Skin of body (tissue), 2 donors: ENCODE results near the gene TUBA3E. TPM values are rescaled to one million over a fixed set of nuclear protein-coding genes. Genes with fewer than 3 reads are reported as not detected.
"Not testable (repeated sequence)": the region's sequence is repeated elsewhere in the genome, so short reads cannot be mapped to it uniquely, and the experiment has no call there.

Source experiments
- DNase-seq: peaks from one replicate; lab custom pipeline; 2025; lab: John Stamatoyannopoulos, UW
- total RNA-seq: library from RNA; depleted of rRNA; stranded (reverse); fragments of >200 nt; gene quantifications from one replicate; pipeline ENCODE4 v1.2.3, GENCODE V29; 2014

Gene TUBA3E
- total RNA-seq, result not detected

GRCh38 chr2:130198343-130198742, at the start of gene TUBA3E:
TUBA3E (minus strand) TSS chr2:130198439; CDS start chr2:130198360, 79 bp downstream.
- DNase-seq, result no peak

DNA sequence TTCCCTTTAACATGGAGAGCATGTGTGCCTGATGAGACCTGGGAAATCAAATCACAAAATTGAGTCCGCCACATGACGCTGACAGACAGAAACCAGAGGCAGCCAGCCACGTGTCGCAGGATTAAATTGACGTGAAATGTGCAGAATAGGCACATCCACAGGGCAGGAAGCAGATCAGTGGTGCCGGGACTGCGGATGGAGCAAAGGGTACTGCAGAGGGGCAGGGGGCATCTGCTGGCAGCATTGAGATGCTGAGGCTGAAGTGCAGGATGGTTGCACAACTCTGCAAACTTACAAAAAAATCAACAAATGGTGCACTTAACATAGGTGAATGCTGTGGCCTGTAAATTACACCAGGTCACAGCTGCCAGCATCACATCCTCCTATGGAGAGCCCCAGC, 48.2 kb upstream of the TUBA3E start:
- no peak for DNase-seq

DNA sequence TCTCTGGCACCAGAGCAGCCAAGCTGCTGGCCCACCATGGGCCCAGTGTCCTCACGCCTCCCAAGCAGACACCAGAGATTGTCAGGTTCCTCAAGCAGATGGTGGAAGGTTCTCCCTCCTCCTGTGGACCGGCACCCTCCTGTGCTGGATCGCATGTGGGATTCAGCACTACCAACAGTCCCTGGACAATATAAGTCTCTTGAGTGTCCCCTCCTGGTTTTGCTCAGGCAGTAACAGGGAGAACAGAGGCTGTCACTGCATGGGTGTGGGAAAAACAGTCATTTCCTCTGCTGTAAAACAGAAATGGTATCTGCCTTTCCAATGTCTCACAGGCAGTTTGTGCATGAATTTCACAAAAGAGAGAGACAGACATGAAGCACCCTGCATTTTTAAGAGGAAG, 47.7 kb upstream of the TUBA3E start:
- DNase-seq, result no peak

GRCh38 chr2:130243359-130243758, 45.1 kb upstream of the TUBA3E start:
- DNase-seq, result no peak

DNA sequence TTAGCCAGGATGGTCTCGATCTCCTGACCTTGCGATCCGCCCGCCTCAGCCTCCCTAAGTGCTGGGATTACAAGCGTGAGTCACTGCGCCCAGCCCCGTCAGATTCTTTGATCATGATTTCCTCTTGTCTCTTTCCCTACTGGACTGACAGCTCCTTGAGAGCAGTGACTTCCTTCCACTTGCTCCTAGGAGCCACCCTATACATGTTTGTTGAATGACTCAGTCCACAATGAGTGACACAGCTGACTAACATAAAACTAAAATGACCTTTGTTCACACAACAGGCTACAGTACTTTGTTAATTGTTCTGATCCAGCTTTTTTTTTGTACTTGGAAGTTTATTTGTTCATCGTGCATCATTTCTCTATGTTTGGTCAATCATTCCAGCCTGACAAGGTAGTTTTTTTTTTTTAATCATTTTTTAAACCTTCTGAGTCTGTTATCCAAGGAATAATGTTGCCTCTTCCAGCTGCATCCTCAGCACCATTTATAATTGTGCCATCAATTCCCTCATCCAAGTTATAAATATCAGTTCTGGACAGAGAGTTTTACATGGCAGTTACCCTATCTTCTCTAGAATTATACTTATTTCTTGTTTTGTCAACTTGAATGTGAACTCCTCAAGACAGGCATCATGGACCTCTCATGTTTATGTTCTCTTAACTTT, 42.9 kb upstream of the TUBA3E start:
- no peak for DNase-seq

- DNase-seq, result not testable (repeated sequence)
Observed at GRCh38 chr2:130239581-130239980, 41.3 kb upstream of the TUBA3E start.

GRCh38 chr2:130233066-130233465, 34.8 kb upstream of the TUBA3E start:
- not testable (repeated sequence) for DNase-seq

DNA sequence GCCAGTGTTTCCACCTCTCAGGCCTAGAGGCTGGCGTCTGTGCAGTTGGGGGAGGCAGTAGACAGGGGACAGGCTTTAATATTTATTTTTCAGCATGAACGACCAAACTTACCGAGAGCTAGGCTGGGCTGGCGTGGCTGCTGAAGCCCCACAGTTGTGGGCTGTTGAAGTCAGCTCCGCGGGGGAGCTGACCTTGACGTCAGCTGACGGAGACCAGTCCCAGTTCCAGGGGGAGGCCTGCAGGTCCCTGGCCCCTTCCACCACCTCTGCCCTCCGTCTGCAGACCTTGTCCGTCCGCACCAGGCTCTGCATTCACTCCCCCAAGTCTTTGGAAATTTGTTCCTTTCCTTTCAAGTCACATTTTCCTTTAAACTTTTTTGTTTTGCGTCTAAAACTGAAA, 33.4 kb upstream of the TUBA3E start:
- no peak for DNase-seq

DNA sequence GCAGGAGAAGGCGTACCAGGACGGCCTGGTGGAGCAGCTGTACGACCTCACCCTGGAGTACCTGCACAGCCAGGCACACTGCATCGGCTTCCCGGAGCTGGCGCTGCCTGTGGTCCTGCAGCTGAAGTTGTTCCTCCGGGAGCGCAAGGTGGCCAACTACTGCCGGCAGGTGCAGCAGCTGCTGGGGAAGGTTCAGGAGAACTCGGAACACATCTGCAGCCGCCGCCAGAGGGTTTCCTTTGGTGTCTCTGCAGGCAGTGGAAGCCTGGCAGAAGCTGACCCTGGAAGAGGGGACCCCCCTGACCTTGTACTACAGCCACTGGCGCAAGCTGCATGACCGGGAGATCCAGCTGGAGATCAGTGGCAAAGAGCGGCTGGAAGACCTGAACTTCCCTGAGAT, 32.7 kb upstream of the TUBA3E start:
- DNase-seq, result not testable (repeated sequence)

DNA sequence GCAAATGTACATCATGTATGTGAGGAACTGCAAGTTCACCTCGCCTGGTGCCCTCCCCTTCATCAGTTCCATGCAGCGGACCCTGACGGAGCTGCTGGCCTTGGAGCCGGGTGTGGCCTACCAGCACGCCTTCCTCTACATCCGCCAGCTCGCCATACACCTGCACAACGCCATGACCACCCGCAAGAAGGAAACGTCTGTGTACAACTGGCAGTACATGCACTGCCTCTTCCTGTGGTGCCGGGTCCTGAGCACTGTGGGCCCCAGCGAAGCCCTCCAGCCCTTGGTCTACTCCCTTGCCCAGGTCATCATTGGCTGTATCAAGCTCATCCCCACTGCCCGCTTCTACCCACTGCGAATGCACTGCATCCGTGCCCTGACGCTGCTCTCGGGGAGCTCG, 32.1 kb upstream of the TUBA3E start:
- DNase-seq, result not testable (repeated sequence)

GRCh38 chr2:130229161-130229510, 30.9 kb upstream of the TUBA3E start:
- DNase-seq, result not testable (repeated sequence)

GRCh38 chr2:130228467-130229160, 30.4 kb upstream of the TUBA3E start:
- not testable (repeated sequence) for DNase-seq

- DNase-seq, result not testable (repeated sequence)
Observed at GRCh38 chr2:130228005-130228404, 29.8 kb upstream of the TUBA3E start.

DNA sequence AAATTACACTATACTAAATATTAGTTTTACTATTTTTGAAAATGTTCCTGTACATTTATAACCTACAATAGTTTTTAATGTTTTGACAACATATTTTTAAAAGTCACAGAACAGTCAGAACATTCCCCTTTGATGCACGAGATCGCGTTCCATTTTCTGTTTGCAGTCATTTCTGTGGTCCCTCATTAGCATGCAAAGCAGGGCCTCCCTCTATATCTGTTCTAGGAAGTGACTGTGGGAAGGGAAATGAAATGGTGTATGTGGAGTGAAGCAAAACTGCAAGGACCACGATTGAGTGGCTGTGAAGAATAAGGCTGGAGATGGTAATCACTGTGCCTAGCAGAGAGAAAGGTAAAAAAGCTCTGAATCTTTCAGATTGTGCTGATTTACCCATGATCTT, 24.3 kb upstream of the TUBA3E start:
- not testable (repeated sequence) for DNase-seq

DNA sequence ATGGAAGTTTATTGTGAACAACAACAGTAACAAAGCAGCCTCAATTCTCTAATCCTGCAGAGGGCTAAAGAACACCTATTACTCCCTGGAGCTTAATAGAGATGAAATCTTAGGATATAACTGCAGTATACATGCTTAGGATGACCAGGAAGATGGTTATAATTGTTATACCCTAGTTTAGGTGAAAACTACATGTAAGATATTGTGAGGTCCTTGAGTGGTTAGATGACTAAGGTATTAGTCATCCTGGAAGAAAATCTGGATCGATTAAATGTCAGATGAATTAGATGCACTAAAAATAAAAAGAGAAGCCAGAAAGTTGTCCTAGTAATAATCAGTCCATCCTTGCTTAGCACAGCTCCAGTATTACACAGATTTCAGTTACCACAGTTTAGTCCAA, 22.3 kb upstream of the TUBA3E start:
- not testable (repeated sequence) for DNase-seq

- not testable (repeated sequence) for DNase-seq
Observed at GRCh38 chr2:130219147-130219546, 20.9 kb upstream of the TUBA3E start.

GRCh38 chr2:130207051-130207450, 8.8 kb upstream of the TUBA3E start:
- DNase-seq, result not testable (repeated sequence)

DNA sequence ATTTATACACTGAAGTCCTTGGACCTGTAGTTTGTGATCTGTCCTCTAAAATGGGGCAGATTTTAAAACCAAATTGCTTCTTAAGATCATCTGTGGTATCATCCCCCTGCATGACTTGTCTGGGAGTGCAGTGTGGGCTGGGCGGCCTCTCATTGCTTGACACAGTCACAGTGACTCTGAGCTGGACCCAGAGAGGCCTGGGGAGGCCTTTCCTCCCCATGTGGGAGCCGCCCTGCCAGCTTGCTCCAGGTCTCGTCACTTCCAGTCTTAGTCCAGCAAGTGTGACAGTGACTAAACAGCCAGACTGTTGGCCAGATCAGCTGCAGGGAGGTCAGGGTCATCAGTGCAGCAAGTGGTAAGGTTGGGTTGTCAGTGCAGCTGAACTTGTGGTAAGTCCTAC, 4.9 kb upstream of the TUBA3E start:
- DNase-seq, result not testable (repeated sequence)

- DNase-seq, result not testable (repeated sequence)
Observed at GRCh38 chr2:130202518-130202917, 4.3 kb upstream of the TUBA3E start.

- not testable (repeated sequence) for DNase-seq
Observed at GRCh38 chr2:130196052-130196451, 2.2 kb downstream of the TUBA3E start.

- DNase-seq, result not testable (repeated sequence)
Observed at GRCh38 chr2:130195089-130195635, 3.1 kb downstream of the TUBA3E start.

GRCh38 chr2:130193824-130194223, 4.4 kb downstream of the TUBA3E start:
- not testable (repeated sequence) for DNase-seq

GRCh38 chr2:130192451-130192850, 5.8 kb downstream of the TUBA3E start:
- DNase-seq, result not testable (repeated sequence)
